Keratinocyte (primary cell): ENCODE results near the gene GALNT6.

Experiments
- CTCF ChIP-seq, 3 experiments: IDR thresholded peaks in 1 of 3; conservative IDR thresholded peaks in 1 of 3; optimal IDR thresholded peaks in 1 of 3; 2 replicates in 2 of 3; 3 replicates in 1 of 3; pipeline versions ENCODE3 to v1.5.1; 2011; ENCODE audit warnings: low read length in 3 of 3, mild to moderate bottlenecking in 3 of 3, moderate library complexity in 2 of 3, control low read depth in 1 of 3, inconsistent platforms in 1 of 3; ENCODE audit not compliant: insufficient read depth in 2 of 3; ENCODE audit errors: extremely low read depth in 1 of 3
- EZH2 ChIP-seq: IDR thresholded peaks from one replicate; pipeline ENCODE4 v1.6.1; 2012; ENCODE audit warnings: inconsistent platforms, mild to moderate bottlenecking, low read length, moderate library complexity

GRCh38 chr12:51395283-51396230, 4.4 kb upstream of the GALNT6 start:
- no peak for TF ChIP-seq CTCF (optimal IDR thresholded peaks at IDR 0.05 in 1 of 3, IDR thresholded peaks at IDR 0.05 in 1 of 3, conservative IDR thresholded peaks at IDR 0.05 in 1 of 3; ENCODE audit: extremely low read depth in 1 of 3, insufficient read depth in 2 of 3, low read length in 3 of 3)
- no peak for TF ChIP-seq EZH2
